ENCODE data around the gene WDFY1.
A peak's percentile ranks its signal among the peaks of the same experiment; 100 is the strongest.
"Not testable (repeated sequence)": the region's sequence is repeated elsewhere in the genome, so short reads cannot be mapped to it uniquely, and the experiment has no call there.

The WDFY1 gene

DNA sequence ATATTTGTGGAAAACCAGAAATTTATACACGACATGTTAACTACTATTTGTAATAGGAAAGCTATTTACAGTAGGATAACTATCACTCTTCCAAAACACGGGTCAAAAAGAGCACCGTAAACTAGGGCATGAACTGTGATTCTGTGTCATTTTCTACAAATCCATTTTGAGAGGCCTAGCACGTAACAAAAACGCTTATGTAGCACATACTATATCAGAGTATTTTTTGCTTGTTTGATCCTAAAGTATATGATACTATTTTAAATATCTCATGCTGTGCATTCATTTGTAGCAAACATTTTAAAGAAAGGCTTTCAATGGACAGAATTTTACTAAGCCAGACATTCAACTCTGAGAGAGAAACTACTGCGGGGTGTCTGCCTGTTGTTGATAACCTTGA, 45.1 kb downstream of the WDFY1 start:
- DNase-seq = no peak

DNA sequence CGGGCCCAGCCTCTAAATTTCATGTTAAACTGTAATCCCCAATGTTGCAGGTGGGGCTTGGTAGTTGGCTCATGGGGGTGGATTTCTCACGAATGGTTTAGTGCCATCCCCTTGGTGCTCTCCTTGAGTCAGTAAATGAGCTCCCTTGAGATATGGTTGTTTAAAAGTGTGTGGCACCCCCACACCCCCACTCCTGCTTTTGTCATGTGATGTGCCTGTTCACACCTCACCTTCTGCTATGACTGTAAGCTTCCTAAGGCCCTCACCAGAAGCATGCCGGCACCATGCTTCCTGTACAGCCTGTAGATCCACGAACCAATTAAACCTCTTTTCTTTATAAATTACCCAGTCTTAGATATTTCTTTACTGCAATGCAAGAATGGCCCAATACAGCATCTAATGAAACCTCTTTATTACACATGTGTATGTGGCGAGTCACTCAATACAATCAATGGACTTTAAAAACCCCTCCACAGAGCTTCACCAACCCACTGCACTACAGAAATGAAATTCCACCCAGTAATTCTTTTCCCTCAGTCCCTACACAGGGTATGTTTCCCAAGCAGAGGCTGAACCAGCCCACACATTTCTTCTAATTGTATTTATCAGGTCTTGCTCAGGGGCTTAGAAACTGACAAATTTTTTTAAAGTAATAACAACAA, 47.3 kb downstream of the WDFY1 start:
- no peak for DNase-seq

- DNase-seq = no peak
Measured at GRCh38 chr2:223896833-223897311, 48.3 kb downstream of the WDFY1 start.

DNA sequence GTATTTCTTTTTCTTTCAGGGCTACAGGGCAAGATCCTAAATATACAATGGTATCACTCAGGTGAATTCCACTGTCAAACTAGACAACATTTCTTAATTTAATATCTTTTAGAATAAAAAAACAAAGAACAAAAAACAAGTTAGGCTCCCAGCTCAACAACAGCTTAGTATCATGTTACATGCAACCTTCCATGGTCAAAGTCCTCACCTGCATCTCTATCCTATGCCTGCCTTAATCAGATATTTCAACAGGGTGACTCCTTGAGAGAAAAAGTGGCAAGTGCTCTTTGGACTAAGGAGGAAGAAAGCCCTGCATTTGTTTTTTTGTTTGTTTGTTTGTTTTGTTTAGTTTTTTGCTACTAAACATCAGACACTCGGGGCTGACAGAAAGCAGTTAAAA, 50.2 kb downstream of the WDFY1 start:
- DNase-seq = no peak

GRCh38 chr2:223894009-223894408, 51.1 kb downstream of the WDFY1 start:
- DNase-seq = no peak

DNA sequence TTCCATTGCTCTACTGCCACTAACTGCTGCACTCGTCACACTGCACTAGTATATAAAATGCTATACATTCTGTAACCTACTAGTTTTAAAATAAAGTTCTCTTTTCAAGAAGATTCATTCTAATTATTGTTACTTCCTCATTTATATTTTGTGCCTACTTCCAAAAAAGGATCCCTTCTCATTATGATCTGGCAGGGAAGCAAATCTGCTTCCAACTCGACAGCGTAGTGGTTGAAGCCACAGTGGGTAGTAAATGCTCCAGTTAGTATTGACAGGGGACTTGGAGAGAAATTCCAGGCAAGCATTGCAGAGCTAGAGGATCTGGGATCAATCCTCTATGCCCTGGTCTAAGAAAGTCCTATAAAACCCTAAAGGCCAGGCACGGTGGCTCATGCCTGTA, 54.4 kb downstream of the WDFY1 start:
- no peak for DNase-seq

- DNase-seq = no peak
Measured at GRCh38 chr2:223889229-223889628, 55.9 kb downstream of the WDFY1 start.

GRCh38 chr2:223888251-223888650, 56.9 kb downstream of the WDFY1 start:
- DNase-seq = no peak

- no peak for DNase-seq
Measured at GRCh38 chr2:223887127-223887526, 58.0 kb downstream of the WDFY1 start.

GRCh38 chr2:223886726-223887125, 58.4 kb downstream of the WDFY1 start:
- DNase-seq = no peak

DNA sequence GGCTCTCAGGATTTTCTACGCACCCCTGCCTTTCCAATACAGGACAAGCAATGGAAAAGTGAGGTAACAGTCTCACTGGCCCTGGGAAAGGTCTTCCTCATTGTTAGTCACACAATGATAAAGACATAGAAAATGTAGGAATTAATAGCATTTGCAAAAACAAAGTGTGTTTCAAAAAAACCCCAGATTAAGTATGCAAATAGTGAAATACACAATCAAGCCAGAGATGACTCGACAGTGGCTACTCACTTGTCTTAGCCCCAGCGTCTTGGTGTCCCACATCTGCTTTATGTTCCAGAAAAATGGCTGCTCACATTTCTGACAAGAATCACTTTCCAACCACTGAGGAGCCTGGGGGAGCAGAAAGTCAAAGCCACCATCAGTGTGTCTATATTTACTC, 60.7 kb downstream of the WDFY1 start:
- DNase-seq = no peak

DNA sequence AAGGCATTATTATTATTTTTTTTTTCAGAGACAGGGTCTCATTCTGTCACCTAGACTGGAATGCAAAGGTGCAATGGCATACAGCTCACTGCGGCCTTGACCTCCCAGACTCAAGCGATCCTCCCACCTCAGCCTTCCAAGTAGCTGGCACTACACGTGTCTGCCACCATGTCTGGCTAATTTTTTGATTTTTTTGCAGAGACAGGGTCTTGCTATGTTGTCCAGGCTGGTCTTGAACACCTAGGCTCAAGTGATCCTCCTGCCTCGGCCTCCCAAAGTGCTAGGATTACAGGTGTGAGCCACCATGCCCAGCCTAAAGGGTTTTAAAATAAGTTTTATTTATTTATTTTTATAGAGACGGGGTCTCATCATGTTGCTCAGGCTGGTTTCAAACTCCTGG, 62.4 kb downstream of the WDFY1 start:
- no peak for DNase-seq

DNA sequence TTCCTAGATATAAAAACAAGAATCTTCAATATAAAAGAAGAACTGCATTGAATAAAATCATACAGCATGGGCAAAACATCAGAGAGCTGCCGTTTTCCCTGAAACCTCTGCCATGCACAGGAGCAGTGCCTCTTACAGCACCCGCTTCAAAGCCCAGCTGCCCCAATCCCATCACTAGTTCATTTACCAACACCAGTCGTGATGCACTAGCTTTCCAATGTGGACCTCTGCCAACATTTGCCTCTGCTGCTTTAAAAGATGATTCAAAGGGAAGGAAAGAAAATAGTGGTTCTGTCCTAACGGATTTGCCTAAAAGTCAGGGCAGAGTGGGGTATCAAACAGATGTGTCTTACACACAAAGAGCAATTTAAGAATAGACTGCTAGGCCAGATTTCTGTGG, 64.3 kb downstream of the WDFY1 start:
- peak in 17 of 58 donors; percentile 2 to 40 (median 16) for DNase-seq

DNA sequence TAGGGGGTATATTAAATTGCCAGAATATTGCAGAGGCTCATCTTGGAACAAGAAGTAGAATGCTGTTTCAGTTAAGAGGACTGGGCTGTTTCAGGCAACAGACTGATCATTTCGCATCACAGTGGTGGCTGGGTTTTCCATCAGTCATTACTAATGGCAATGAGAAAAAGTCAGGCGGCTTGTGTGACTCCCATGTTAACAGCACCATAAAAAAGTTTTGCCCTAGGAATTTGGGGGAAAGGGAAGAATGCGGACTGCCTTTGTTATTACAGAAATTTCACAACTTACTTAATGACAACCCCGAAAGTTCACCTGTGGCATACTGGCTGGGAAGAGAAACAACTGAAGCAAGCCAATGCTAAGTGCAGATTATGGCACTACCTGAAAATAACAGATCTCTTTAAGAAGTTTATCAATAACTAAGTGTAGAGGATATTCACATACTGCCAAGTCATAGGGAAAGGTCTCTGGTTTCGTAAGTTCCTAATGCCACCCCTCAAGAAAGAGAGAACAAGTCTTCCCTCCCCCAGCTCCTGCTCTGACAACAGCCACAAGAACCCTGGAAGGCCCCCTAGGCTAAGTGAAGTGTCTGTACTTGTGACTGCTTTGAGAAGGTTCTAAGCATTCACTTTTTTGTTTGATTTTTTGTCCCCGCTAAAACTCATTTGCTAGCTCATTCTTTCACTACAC, 67.3 kb downstream of the WDFY1 start:
- no peak for DNase-seq

GRCh38 chr2:223873672-223874071, 71.5 kb downstream of the WDFY1 start:
- no peak for DNase-seq

- not testable (repeated sequence) for DNase-seq
Measured at GRCh38 chr2:223872772-223873171, 72.4 kb downstream of the WDFY1 start.

- DNase-seq = not testable (repeated sequence)
Measured at GRCh38 chr2:223871661-223872060, 73.5 kb downstream of the WDFY1 start.

DNA sequence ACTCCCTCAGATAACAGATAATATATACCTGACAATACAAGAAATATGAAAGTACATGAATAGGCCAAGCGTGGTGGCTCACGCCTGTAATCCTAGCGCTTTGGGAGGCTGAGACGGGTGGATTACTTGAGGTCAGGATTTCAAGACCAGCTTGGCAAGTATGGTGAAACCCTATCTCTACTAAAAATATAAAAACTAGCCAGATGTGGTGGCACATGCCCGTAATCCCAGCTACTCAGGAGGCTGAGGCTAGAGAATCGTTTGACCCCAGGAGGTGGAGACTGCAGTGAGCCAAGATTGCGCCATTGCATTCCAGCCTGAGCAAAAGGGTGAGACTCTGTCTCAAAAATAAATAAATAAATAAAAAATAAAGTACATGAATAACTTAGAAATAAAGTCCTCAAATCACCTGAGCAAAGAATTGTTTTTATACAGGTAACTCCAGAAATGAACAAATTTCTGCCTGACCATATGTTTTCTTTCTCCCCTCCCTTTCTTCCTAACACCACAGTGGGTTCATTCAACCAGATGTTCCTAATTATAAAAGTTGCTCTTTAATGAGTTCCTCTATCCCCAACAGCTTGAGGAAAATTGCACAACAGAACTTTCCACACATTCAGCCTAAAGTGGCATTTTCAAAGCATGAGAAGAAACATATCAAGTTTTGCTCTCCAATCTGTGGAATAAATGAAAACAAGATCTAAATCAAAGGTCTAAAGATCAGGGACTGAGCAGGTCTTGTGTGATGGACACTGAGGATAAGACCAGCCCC, 74.1 kb downstream of the WDFY1 start:
- DNase-seq = no peak

- DNase-seq = peak in 17 of 58 donors; percentile 1 to 46 (median 7)
Measured at GRCh38 chr2:223868005-223868404, 77.1 kb downstream of the WDFY1 start.

GRCh38 chr2:223865907-223866508, 79.1 kb downstream of the WDFY1 start:
- no peak for DNase-seq

DNA sequence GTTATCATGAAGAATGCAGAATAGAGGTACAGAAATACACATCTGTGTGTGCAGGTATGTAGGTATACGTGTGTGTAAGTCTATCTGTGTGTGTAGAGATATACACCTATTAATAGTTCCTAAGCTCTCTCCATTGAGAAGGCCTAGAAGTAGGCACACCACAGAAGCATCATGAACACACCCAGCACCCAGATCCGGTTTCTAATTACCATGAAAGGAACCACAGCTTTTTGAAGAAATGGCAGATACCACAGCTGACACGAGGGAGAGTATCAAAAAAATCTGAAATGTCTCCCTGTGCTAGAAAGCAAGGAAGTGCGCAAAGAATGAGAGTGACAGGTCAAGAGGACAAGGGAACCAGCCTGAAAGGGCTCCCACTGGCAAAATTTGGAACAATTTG, 80.0 kb downstream of the WDFY1 start:
- DNase-seq = no peak

DNA sequence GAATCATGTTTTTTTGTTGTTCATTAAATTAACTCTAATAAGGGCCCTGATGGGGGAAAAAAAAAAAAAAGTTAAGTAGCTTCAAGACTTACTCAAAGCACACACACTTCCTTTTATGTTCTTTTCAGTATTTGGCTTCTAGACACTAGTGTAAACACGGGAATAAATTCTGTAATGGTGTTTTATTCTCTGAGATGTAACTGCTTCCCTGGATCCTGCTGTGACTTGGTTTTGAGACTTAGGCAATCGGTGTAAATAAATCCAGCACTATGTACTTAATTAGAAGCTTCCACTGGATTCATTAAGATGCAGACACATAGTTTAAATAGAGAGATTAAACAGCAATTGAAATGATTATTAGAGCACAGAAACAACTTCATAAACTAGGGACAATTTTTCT, 81.6 kb downstream of the WDFY1 start:
- no peak for DNase-seq
